ENCODE results near the gene CYP3A4. TPM values are rescaled to one million over a fixed set of nuclear protein-coding genes. Genes with fewer than 3 reads are reported as not detected.
"Not testable (repeated sequence)": the region's sequence is repeated elsewhere in the genome, so short reads cannot be mapped to it uniquely, and the experiment has no call there.

The CYP3A4 gene
- total RNA-seq, 5 donors from 2014 or later (not counting 1 experiment from before 2014, with no cell fraction given) = 0.16 to 0.66 (median 0.53) TPM; not detected in 2

GRCh38 chr7:99779949-99780348 is 4.0 kb downstream of the CYP3A4 start:
- 86% methylated on average over 1 of the region's 3 CpGs for WGBS (ENCODE audit: insufficient coverage)
- CTCF ChIA-PET = no interaction called here
- peaks cover 25 to 31% of the 10 kb centered on the region in 2 donors for H3K27me3 Mint-ChIP-seq

GRCh38 chr7:99778880-99779279 is 5.1 kb downstream of the CYP3A4 start:
- no peaks in the 10 kb centered on the region for H3K4me1 Mint-ChIP-seq
- WGBS (ENCODE audit: insufficient coverage) = 73% methylated on average over 2 of the region's 5 CpGs
- no peak for ATAC-seq (replicated peaks in 1 of 4)

More at GRCh38 chr7:99779949-99780348, 4.0 kb downstream of the CYP3A4 start:
- Histone ChIP-seq H3K9me3 (no peaks in the 10 kb centered on the region), H3K4me1 (ENCODE audit: control insufficient read depth in 1 of 2, extremely low read depth in 1 of 2, insufficient read depth in 2 of 2, low read length in 2 of 2) (no peaks in the 10 kb centered on the region), H3K4me3 (ENCODE audit: control insufficient read depth in 1 of 2, extremely low read depth in 1 of 2, low read length in 1 of 2) (no peak overlapping the region), H3K36me3 (ENCODE audit: control insufficient read depth in 2 of 2, extremely low read depth in 1 of 2, insufficient read depth in 1 of 2, low read length in 1 of 2) (no peaks in the 10 kb centered on the region), H3K27me3 (replicated peaks in 1 of 2; ENCODE audit: control insufficient read depth in 2 of 2, extremely low read depth in 1 of 2, insufficient read depth in 2 of 2, low read length in 1 of 2) (peaks cover 0 to 4% of the 10 kb centered on the region in 2 experiments), H3K27ac (ENCODE audit: low read length) (no peak overlapping the region)
- Mint-ChIP-seq H3K27ac (no peak overlapping the region), H3K9me3 (no peaks in the 10 kb centered on the region), H3K4me3 (no peak overlapping the region), H3K36me3 (no peaks in the 10 kb centered on the region), H3K4me1 (no peaks in the 10 kb centered on the region)
- ATAC-seq (replicated peaks in 1 of 4) (no peak), DNase-seq (no peak)
- POLR2A ChIA-PET = no interaction called here

GRCh38 chr7:99773395-99773794 is 10.6 kb downstream of the CYP3A4 start:
- H3K4me3 Mint-ChIP-seq; ATAC-seq (replicated peaks in 1 of 4); H3K27me3 ChIP-seq (replicated peaks in 1 of 2; ENCODE audit: control insufficient read depth in 2 of 2, extremely low read depth in 1 of 2, insufficient read depth in 2 of 2, low read length in 1 of 2); DNase-seq; H3K4me1 ChIP-seq (ENCODE audit: control insufficient read depth in 1 of 2, extremely low read depth in 1 of 2, insufficient read depth in 2 of 2, low read length in 2 of 2); H3K27ac ChIP-seq (ENCODE audit: low read length); H3K4me1 Mint-ChIP-seq; CTCF ChIA-PET; H3K27ac Mint-ChIP-seq; H3K36me3 Mint-ChIP-seq; H3K9me3 ChIP-seq; H3K36me3 ChIP-seq (ENCODE audit: control insufficient read depth in 2 of 2, extremely low read depth in 1 of 2, insufficient read depth in 1 of 2, low read length in 1 of 2); H3K9me3 Mint-ChIP-seq; H3K4me3 ChIP-seq (ENCODE audit: control insufficient read depth in 1 of 2, extremely low read depth in 1 of 2, low read length in 1 of 2); POLR2A ChIA-PET: not testable (repeated sequence)
- peaks cover 54 to 59% of the 10 kb centered on the region in 2 donors for H3K27me3 Mint-ChIP-seq
- WGBS (ENCODE audit: insufficient coverage) = no CpG with 5 or more reads among the region's 1 CpG

More at GRCh38 chr7:99778880-99779279, 5.1 kb downstream of the CYP3A4 start:
- Histone ChIP-seq H3K9me3 (no peaks in the 10 kb centered on the region), H3K36me3 (ENCODE audit: control insufficient read depth in 2 of 2, extremely low read depth in 1 of 2, insufficient read depth in 1 of 2, low read length in 1 of 2) (no peaks in the 10 kb centered on the region), H3K4me1 (ENCODE audit: control insufficient read depth in 1 of 2, extremely low read depth in 1 of 2, insufficient read depth in 2 of 2, low read length in 2 of 2) (no peaks in the 10 kb centered on the region), H3K27me3 (replicated peaks in 1 of 2; ENCODE audit: control insufficient read depth in 2 of 2, extremely low read depth in 1 of 2, insufficient read depth in 2 of 2, low read length in 1 of 2) (peaks cover 2% of the 10 kb centered on the region in 2 experiments), H3K4me3 (ENCODE audit: control insufficient read depth in 1 of 2, extremely low read depth in 1 of 2, low read length in 1 of 2) (no peak overlapping the region), H3K27ac (ENCODE audit: low read length) (no peak overlapping the region)
- Mint-ChIP-seq H3K9me3 (peaks cover 0 to 4% (median 4%) of the 10 kb centered on the region in 3 donors), H3K36me3 (no peaks in the 10 kb centered on the region), H3K4me3 (no peak overlapping the region), H3K27ac (no peak overlapping the region), H3K27me3 (peaks cover 26 to 29% of the 10 kb centered on the region in 2 donors)
- DNase-seq = no peak
- ChIA-PET POLR2A (interaction anchor here in 1 of 2 donors (0.6 kb wide), 1 partner anchor 1665 kb away, joined by 4 read pairs; no protein-coding TSS in a partner anchor), CTCF (no interaction called here)

GRCh38 chr7:99772565-99772964 is 11.4 kb downstream of the CYP3A4 start:
- Histone ChIP-seq H3K9me3 (no peaks in the 10 kb centered on the region), H3K4me3 (ENCODE audit: control insufficient read depth in 1 of 2, extremely low read depth in 1 of 2, low read length in 1 of 2) (no peak overlapping the region), H3K27me3 (replicated peaks in 1 of 2; ENCODE audit: control insufficient read depth in 2 of 2, extremely low read depth in 1 of 2, insufficient read depth in 2 of 2, low read length in 1 of 2) (peaks cover 2 to 3% of the 10 kb centered on the region in 2 experiments), H3K4me1 (ENCODE audit: control insufficient read depth in 1 of 2, extremely low read depth in 1 of 2, insufficient read depth in 2 of 2, low read length in 2 of 2) (no peaks in the 10 kb centered on the region), H3K27ac (ENCODE audit: low read length) (no peak overlapping the region), H3K36me3 (ENCODE audit: control insufficient read depth in 2 of 2, extremely low read depth in 1 of 2, insufficient read depth in 1 of 2, low read length in 1 of 2) (no peaks in the 10 kb centered on the region)
- Mint-ChIP-seq H3K27ac (no peak overlapping the region), H3K4me1 (peaks cover 0 to 2% (median 0%) of the 10 kb centered on the region in 3 donors), H3K4me3 (no peak overlapping the region), H3K27me3 (peaks cover 54 to 59% of the 10 kb centered on the region in 2 donors), H3K36me3 (no peaks in the 10 kb centered on the region), H3K9me3 (peaks cover 0 to 9% (median 4%) of the 10 kb centered on the region in 3 donors)
- ChIA-PET POLR2A (no interaction called here), CTCF (no interaction called here)
- 100% methylated on average over 1 of the region's 1 CpG for WGBS (ENCODE audit: insufficient coverage)
- no peak for ATAC-seq (replicated peaks in 1 of 4)
- DNase-seq = no peak

- H3K9me3 Mint-ChIP-seq; H3K36me3 ChIP-seq (ENCODE audit: control insufficient read depth in 2 of 2, extremely low read depth in 1 of 2, insufficient read depth in 1 of 2, low read length in 1 of 2); DNase-seq; H3K27me3 ChIP-seq (replicated peaks in 1 of 2; ENCODE audit: control insufficient read depth in 2 of 2, extremely low read depth in 1 of 2, insufficient read depth in 2 of 2, low read length in 1 of 2); H3K4me3 Mint-ChIP-seq; H3K9me3 ChIP-seq; H3K27ac ChIP-seq (ENCODE audit: low read length); ATAC-seq (replicated peaks in 1 of 4); H3K4me3 ChIP-seq (ENCODE audit: control insufficient read depth in 1 of 2, extremely low read depth in 1 of 2, low read length in 1 of 2); H3K4me1 Mint-ChIP-seq; H3K27ac Mint-ChIP-seq; H3K36me3 Mint-ChIP-seq; H3K4me1 ChIP-seq (ENCODE audit: control insufficient read depth in 1 of 2, extremely low read depth in 1 of 2, insufficient read depth in 2 of 2, low read length in 2 of 2); CTCF ChIA-PET; POLR2A ChIA-PET: not testable (repeated sequence)
- peaks cover 34 to 39% of the 10 kb centered on the region in 2 donors for H3K27me3 Mint-ChIP-seq
- 70% methylated on average over 2 of the region's 3 CpGs for WGBS (ENCODE audit: insufficient coverage)
Measured at GRCh38 chr7:99769494-99769893, 14.5 kb downstream of the CYP3A4 start.

- H3K36me3 ChIP-seq (ENCODE audit: control insufficient read depth in 2 of 2, extremely low read depth in 1 of 2, insufficient read depth in 1 of 2, low read length in 1 of 2) = no peaks in the 10 kb centered on the region
- no CpG with 5 or more reads among the region's 2 CpGs for WGBS (ENCODE audit: insufficient coverage)
- Mint-ChIP-seq H3K36me3 (no peaks in the 10 kb centered on the region), H3K27me3 (peaks cover 28 to 31% of the 10 kb centered on the region in 2 donors), H3K4me3 (no peak overlapping the region), H3K9me3 (peaks cover 0 to 2% (median 0%) of the 10 kb centered on the region in 3 donors), H3K27ac (no peak overlapping the region), H3K4me1 (peaks cover 0 to 4% (median 0%) of the 10 kb centered on the region in 3 donors)
- H3K27me3 ChIP-seq (replicated peaks in 1 of 2; ENCODE audit: control insufficient read depth in 2 of 2, extremely low read depth in 1 of 2, insufficient read depth in 2 of 2, low read length in 1 of 2) = peaks cover 0 to 3% of the 10 kb centered on the region in 2 experiments
- H3K4me1 ChIP-seq (ENCODE audit: control insufficient read depth in 1 of 2, extremely low read depth in 1 of 2, insufficient read depth in 2 of 2, low read length in 2 of 2) = no peaks in the 10 kb centered on the region
- no peak overlapping the region for H3K4me3 ChIP-seq (ENCODE audit: control insufficient read depth in 1 of 2, extremely low read depth in 1 of 2, low read length in 1 of 2)
- ATAC-seq (replicated peaks in 1 of 4) (no peak), DNase-seq (no peak)
- ChIA-PET CTCF (no interaction called here), POLR2A (no interaction called here)
- no peak overlapping the region for H3K27ac ChIP-seq (ENCODE audit: low read length)
- H3K9me3 ChIP-seq = no peaks in the 10 kb centered on the region
Measured at GRCh38 chr7:99768471-99768870, 15.5 kb downstream of the CYP3A4 start.

DNA sequence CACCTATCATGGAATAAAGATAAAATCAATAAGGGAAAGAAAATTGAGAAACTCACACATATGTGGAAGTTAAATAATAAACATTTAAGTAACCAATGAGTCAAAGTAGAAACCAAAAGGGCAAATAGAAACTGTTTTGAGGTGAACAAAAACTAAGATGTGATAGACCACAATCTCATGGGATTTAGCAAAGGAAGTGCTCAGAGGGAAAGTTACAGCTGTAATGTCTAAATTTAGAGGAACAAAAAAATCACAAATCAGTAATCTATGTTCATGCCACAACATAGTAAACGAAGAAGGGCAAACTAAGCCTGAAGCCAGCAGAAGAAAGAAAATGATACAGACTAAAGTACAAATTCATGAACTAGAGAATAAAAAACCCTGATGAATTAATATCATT is 16.3 kb downstream of the CYP3A4 start:
- WGBS (ENCODE audit: insufficient coverage) = no CpG with 5 or more reads among the region's 1 CpG
- H3K4me3 ChIP-seq (ENCODE audit: control insufficient read depth in 1 of 2, extremely low read depth in 1 of 2, low read length in 1 of 2) = no peak overlapping the region
- CTCF ChIA-PET = no interaction called here
- Mint-ChIP-seq H3K27ac (peak overlapping the region in 1 of 2 donors; percentile 0), H3K27me3 (peaks cover 23 to 30% of the 10 kb centered on the region in 2 donors), H3K36me3 (no peaks in the 10 kb centered on the region), H3K4me1 (peaks cover 0 to 4% (median 0%) of the 10 kb centered on the region in 3 donors), H3K9me3 (no peaks in the 10 kb centered on the region), H3K4me3 (no peak overlapping the region)
- H3K27ac ChIP-seq (ENCODE audit: low read length) = no peak overlapping the region
- peaks cover 0 to 3% of the 10 kb centered on the region in 2 experiments for H3K27me3 ChIP-seq (replicated peaks in 1 of 2; ENCODE audit: control insufficient read depth in 2 of 2, extremely low read depth in 1 of 2, insufficient read depth in 2 of 2, low read length in 1 of 2)
- DNase-seq = no peak
- H3K4me1 ChIP-seq (ENCODE audit: control insufficient read depth in 1 of 2, extremely low read depth in 1 of 2, insufficient read depth in 2 of 2, low read length in 2 of 2) = no peaks in the 10 kb centered on the region
- POLR2A ChIA-PET = no interaction called here
- no peaks in the 10 kb centered on the region for H3K9me3 ChIP-seq
- no peak for ATAC-seq (replicated peaks in 1 of 4)
- H3K36me3 ChIP-seq (ENCODE audit: control insufficient read depth in 2 of 2, extremely low read depth in 1 of 2, insufficient read depth in 1 of 2, low read length in 1 of 2) = no peaks in the 10 kb centered on the region
